Mesendoderm (in vitro differentiated cells): ENCODE data around the gene PDZD8.

Experiments
- DNase-seq: peaks from one replicate; pipeline ENCODE4 v3.0.0; 2013
- H2AK5ac ChIP-seq: 2 replicates; pipeline ENCODE4 v1.6.1; 2013; ENCODE audit warnings: low read length, inconsistent platforms
- H2BK120ac ChIP-seq: 2 replicates; pipeline ENCODE4 v1.6.1; 2013; ENCODE audit warnings: low read depth, mild to moderate bottlenecking, low read length, moderate library complexity, mixed read lengths
- H2BK15ac ChIP-seq: replicated peaks from 2 replicates; pipeline ENCODE4 v1.6.1; 2013; ENCODE audit warnings: low read depth, mild to moderate bottlenecking, moderate library complexity
- H2BK5ac ChIP-seq: 2 replicates; pipeline ENCODE4 v1.6.1; 2013; ENCODE audit warnings: low read length, inconsistent platforms
- H3K18ac ChIP-seq: 2 replicates; pipeline ENCODE4 v1.6.1; 2013; ENCODE audit warnings: mild to moderate bottlenecking, low read length, mixed read lengths
- H3K23ac ChIP-seq: one replicate; pipeline ENCODE4 v1.6.1; 2013; ENCODE audit warnings: low read length
- H3K27ac ChIP-seq: 2 replicates; pipeline ENCODE4 v1.5.1; 2013; ENCODE audit warnings: low read depth, mild to moderate bottlenecking, inconsistent platforms, low read length, moderate library complexity
- H3K27me3 ChIP-seq: 2 replicates; pipeline ENCODE4 v1.6.1; 2013; ENCODE audit warnings: low read length, control low read depth, mild to moderate bottlenecking, inconsistent platforms; ENCODE audit not compliant: insufficient read depth, poor library complexity
- H3K36me3 ChIP-seq: 2 replicates; pipeline ENCODE4 v1.6.1; 2013; ENCODE audit warnings: low read length, inconsistent platforms; ENCODE audit not compliant: control insufficient read depth, insufficient read depth
- H3K4ac ChIP-seq: one replicate; pipeline ENCODE4 v1.6.1; 2013; ENCODE audit warnings: low read depth, mild to moderate bottlenecking, low read length, moderate library complexity
- H3K4me1 ChIP-seq: 2 replicates; pipeline ENCODE4 v1.6.1; 2013; ENCODE audit warnings: low read depth, low read length, inconsistent platforms; ENCODE audit not compliant: control insufficient read depth
- H3K4me2 ChIP-seq: 2 replicates; pipeline ENCODE4 v1.6.1; 2013; ENCODE audit warnings: low read length
- H3K4me3 ChIP-seq: 2 replicates; pipeline ENCODE4 v1.5.1; 2013; ENCODE audit warnings: mild to moderate bottlenecking, low read length
- H3K56ac ChIP-seq: one replicate; pipeline ENCODE4 v1.6.1; 2013; ENCODE audit warnings: low read length
- H3K79me1 ChIP-seq: 2 replicates; pipeline ENCODE4 v1.6.1; 2013; ENCODE audit warnings: low read length, inconsistent platforms
- H3K79me2 ChIP-seq: 2 replicates; pipeline ENCODE4 v1.6.1; 2013; ENCODE audit warnings: mild to moderate bottlenecking, low read length; ENCODE audit not compliant: control insufficient read depth, insufficient read depth
- H3K9ac ChIP-seq: 2 replicates; pipeline ENCODE4 v1.6.1; 2013; ENCODE audit warnings: low read length, inconsistent platforms
- H4K5ac ChIP-seq: one replicate; pipeline ENCODE4 v1.6.1; 2013; ENCODE audit warnings: low read length
- H4K8ac ChIP-seq: one replicate; pipeline ENCODE4 v1.6.1; 2013; ENCODE audit warnings: low read depth, mild to moderate bottlenecking, control low read depth, low read length, moderate library complexity
- WGBS: extraction: QIAGEN DNeasy Blood & Tissue Kit; methylation state at CpG from one replicate; pipeline ENCODE4 v1.1.7; 2013; ENCODE audit warnings: low lambda C conversion rate, missing lambda C conversion rate; ENCODE audit not compliant: insufficient coverage; ENCODE audit errors: extremely low coverage; 5-methylcytosine and 5-hydroxymethylcytosine counted together

Gene PDZD8

DNA sequence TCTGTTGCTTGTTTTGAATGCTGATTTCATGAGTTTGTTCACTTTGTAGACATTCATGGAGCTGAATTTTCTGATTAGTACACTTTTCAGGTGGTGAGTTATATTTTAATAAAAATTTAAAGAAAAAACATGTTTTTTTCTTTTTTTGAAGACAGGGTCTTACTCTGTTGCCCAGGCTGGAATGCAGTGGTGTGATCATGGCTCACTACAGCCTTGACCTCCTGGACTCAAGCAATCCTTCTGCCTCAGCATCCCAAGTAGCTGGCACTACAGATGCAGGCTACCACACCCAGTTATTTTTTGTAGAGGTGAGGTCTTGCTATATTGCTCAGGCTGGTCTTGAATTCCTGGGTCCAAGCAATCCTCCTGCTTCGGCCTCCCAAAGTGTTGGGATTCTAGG is 23.7 kb downstream of the PDZD8 start:
- Histone ChIP-seq H3K36me3 (no peaks in the 10 kb centered on the region), H3K4ac (no peak overlapping the region), H3K9ac (no peak overlapping the region), H2BK5ac (no peak overlapping the region), H3K79me1 (peaks cover 10% of the 10 kb centered on the region), H3K23ac (no peak overlapping the region), H3K4me2 (no peak overlapping the region), H3K56ac (no peak overlapping the region), H4K5ac (no peak overlapping the region), H2BK15ac (no peak overlapping the region), H2AK5ac (no peak overlapping the region), H3K27ac (no peak overlapping the region), H2BK120ac (no peak overlapping the region), H3K18ac (no peak overlapping the region), H3K27me3 (no peaks in the 10 kb centered on the region), H3K4me3 (no peak overlapping the region), H3K79me2 (peaks cover 14% of the 10 kb centered on the region), H3K4me1 (no peaks in the 10 kb centered on the region), H4K8ac (no peak overlapping the region)
- WGBS, result no CpG with 5 or more reads among the region's 1 CpG
- DNase-seq, result no peak

DNA sequence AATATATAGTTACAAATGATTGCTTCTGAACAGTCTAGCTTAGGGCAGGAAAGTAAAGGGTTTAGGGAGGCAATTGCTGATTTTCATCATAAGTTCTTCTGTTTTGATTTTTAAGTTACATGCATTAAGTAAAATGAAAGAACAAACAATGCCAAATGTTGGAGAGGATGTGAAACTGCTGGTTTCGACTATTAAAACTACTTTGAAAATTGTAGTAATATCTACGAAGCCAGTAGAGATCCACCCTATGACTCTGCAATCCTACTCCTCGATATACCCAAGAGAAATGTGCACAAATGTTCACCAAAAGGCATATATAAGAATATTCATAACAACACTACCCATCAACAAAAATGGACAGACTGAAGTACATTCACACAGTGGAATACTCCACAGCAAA is 24.3 kb downstream of the PDZD8 start:
- Histone ChIP-seq H3K56ac (no peak overlapping the region), H2AK5ac (no peak overlapping the region), H3K79me2 (peaks cover 14% of the 10 kb centered on the region), H3K4me2 (no peak overlapping the region), H3K4me3 (no peak overlapping the region), H4K8ac (no peak overlapping the region), H3K23ac (no peak overlapping the region), H3K9ac (no peak overlapping the region), H2BK5ac (no peak overlapping the region), H3K27me3 (no peaks in the 10 kb centered on the region), H4K5ac (no peak overlapping the region), H3K18ac (no peak overlapping the region), H3K36me3 (no peaks in the 10 kb centered on the region), H3K79me1 (peaks cover 10% of the 10 kb centered on the region), H3K4me1 (no peaks in the 10 kb centered on the region), H2BK120ac (no peak overlapping the region), H2BK15ac (no peak overlapping the region), H3K4ac (no peak overlapping the region), H3K27ac (no peak overlapping the region)
- no peak for DNase-seq
- no CpG with 5 or more reads among the region's 3 CpGs for WGBS

DNA sequence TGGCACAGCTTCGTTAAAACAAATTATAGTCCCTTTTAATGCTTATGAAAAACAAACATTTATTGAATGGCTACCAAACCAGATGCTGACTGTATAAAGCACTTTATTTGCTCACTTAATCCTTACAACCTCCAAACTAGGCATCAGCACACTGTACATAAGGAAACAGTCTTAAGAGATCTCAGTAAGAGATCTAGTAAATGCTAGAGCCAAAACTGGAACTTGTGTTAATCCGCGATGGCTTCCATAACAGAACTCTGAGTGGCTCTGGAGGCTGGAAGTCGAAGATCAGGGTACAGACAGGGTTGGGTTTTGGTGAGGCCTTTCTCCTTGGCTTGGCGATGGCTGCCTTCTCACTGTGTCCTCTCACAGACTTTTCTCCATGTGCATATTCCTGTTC is 27.0 kb downstream of the PDZD8 start:
- no peak overlapping the region for H3K9ac ChIP-seq
- no peak overlapping the region for H3K4me2 ChIP-seq
- H2BK5ac ChIP-seq, result no peak overlapping the region
- peaks cover 14% of the 10 kb centered on the region for H3K79me2 ChIP-seq
- no peak for DNase-seq
- no peak overlapping the region for H2BK120ac ChIP-seq
- no peak overlapping the region for H2BK15ac ChIP-seq
- no peak overlapping the region for H3K23ac ChIP-seq
- H3K27me3 ChIP-seq, result no peaks in the 10 kb centered on the region
- WGBS, result no CpG with 5 or more reads among the region's 5 CpGs
- no peak overlapping the region for H4K8ac ChIP-seq
- H3K36me3 ChIP-seq, result no peaks in the 10 kb centered on the region
- peaks cover 10% of the 10 kb centered on the region for H3K79me1 ChIP-seq
- H3K4ac ChIP-seq, result no peak overlapping the region
- peaks cover 7% of the 10 kb centered on the region for H3K4me1 ChIP-seq
- H4K5ac ChIP-seq, result no peak overlapping the region
- H3K27ac ChIP-seq, result no peak overlapping the region
- H3K4me3 ChIP-seq, result no peak overlapping the region
- H2AK5ac ChIP-seq, result no peak overlapping the region
- no peak overlapping the region for H3K18ac ChIP-seq
- H3K56ac ChIP-seq, result no peak overlapping the region

DNA sequence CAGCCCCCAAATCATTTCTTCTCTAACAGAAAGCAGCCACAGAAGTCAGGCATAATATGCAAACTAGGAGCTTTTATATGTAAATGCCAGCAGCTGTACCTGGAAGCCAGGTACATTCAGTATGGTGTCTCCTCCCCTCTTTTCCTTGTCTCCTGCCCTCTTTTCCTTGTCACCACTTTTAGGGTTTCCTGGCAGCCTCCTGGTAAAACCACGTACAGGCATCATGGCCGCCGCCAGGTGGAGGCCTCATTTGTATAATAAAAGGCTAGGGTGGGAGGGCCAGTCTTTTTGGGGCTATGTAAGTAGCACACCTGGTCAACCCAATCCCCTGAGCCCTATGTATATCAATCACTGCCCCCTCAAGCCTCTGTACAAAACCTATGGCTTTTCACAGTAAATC is 28.7 kb downstream of the PDZD8 start:
- H3K27me3 ChIP-seq, result no peaks in the 10 kb centered on the region
- H3K36me3 ChIP-seq, result no peaks in the 10 kb centered on the region
- H2BK15ac ChIP-seq, result no peak overlapping the region
- peaks cover 7% of the 10 kb centered on the region for H3K4me1 ChIP-seq
- H3K79me1 ChIP-seq, result peaks cover 7% of the 10 kb centered on the region
- H2BK5ac ChIP-seq, result no peak overlapping the region
- no peak overlapping the region for H2AK5ac ChIP-seq
- peaks cover 16% of the 10 kb centered on the region for H3K79me2 ChIP-seq
- H4K5ac ChIP-seq, result no peak overlapping the region
- no CpG with 5 or more reads among the region's 3 CpGs for WGBS
- no peak overlapping the region for H4K8ac ChIP-seq
- no peak overlapping the region for H3K23ac ChIP-seq
- H3K4me3 ChIP-seq, result no peak overlapping the region
- H3K4me2 ChIP-seq, result no peak overlapping the region
- peak overlapping the region; percentile 75 for H3K18ac ChIP-seq
- H3K27ac ChIP-seq, result no peak overlapping the region
- peak overlapping the region; percentile 34 for H3K56ac ChIP-seq
- no peak overlapping the region for H3K9ac ChIP-seq
- DNase-seq, result peak; percentile 75
- no peak overlapping the region for H3K4ac ChIP-seq
- no peak overlapping the region for H2BK120ac ChIP-seq

DNA sequence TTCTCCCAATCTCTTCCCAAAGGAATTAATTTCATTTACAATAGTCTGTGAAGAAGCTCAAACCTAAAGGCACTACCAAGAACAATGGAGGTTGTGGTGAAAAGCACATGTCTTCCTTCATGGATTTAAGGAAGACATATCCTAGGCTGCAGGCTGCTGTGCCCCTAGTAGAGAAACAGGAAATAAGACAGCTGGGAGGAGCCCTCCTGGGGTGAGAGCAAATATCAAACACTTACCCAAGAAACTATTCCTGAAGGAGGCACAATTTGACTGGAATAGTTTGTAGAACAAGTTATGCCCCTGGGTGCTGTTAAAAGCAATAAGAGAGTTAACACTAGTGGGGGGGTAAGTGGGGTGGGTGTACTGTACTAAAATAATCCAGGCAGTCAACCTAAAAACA is 30.1 kb downstream of the PDZD8 start:
- DNase-seq, result peak; percentile 84
- no peak overlapping the region for H4K8ac ChIP-seq
- H2BK5ac ChIP-seq, result no peak overlapping the region
- no peaks in the 10 kb centered on the region for H3K27me3 ChIP-seq
- H3K4me1 ChIP-seq, result peaks cover 7% of the 10 kb centered on the region
- H3K4ac ChIP-seq, result no peak overlapping the region
- no peak overlapping the region for H3K23ac ChIP-seq
- H3K27ac ChIP-seq, result peak overlapping the region; percentile 39
- no peak overlapping the region for H2BK120ac ChIP-seq
- peaks cover 11% of the 10 kb centered on the region for H3K79me1 ChIP-seq
- no peaks in the 10 kb centered on the region for H3K36me3 ChIP-seq
- no peak overlapping the region for H3K4me3 ChIP-seq
- H2AK5ac ChIP-seq, result no peak overlapping the region
- no peak overlapping the region for H3K4me2 ChIP-seq
- no peak overlapping the region for H2BK15ac ChIP-seq
- no peak overlapping the region for H4K5ac ChIP-seq
- H3K79me2 ChIP-seq, result peaks cover 19% of the 10 kb centered on the region
- H3K9ac ChIP-seq, result no peak overlapping the region
- H3K18ac ChIP-seq, result peak overlapping the region; percentile 39
- H3K56ac ChIP-seq, result peak overlapping the region; percentile 53

DNA sequence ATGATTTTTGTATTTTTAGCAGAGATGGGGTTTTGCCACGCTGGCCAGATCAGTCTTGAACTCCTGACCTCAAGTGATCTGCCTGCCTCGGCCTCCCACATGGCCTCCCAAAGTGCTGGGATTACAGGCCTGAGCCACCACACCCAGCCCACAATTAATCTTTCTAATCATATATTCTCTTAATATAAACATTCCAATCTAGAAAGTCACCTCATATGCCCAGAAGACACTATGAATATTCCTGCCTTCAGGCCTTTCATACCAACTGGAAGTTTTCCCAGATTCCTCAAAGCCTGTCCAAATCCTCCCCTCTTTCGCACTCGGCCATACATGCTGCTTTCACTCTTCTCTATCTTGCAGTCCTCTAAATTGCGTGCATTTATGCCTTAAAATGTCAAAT is 32.6 kb downstream of the PDZD8 start:
- no peak overlapping the region for H3K23ac ChIP-seq
- no peak overlapping the region for H3K18ac ChIP-seq
- no peak overlapping the region for H2BK120ac ChIP-seq
- no CpG with 5 or more reads among the region's 5 CpGs for WGBS
- no peak overlapping the region for H3K56ac ChIP-seq
- peaks cover 9% of the 10 kb centered on the region for H3K79me1 ChIP-seq
- no peak overlapping the region for H4K8ac ChIP-seq
- H3K4ac ChIP-seq, result no peak overlapping the region
- no peak overlapping the region for H2AK5ac ChIP-seq
- no peak overlapping the region for H2BK5ac ChIP-seq
- H3K36me3 ChIP-seq, result no peaks in the 10 kb centered on the region
- H3K9ac ChIP-seq, result no peak overlapping the region
- H3K4me1 ChIP-seq, result peaks cover 7% of the 10 kb centered on the region
- H3K4me2 ChIP-seq, result no peak overlapping the region
- peaks cover 10% of the 10 kb centered on the region for H3K79me2 ChIP-seq
- no peaks in the 10 kb centered on the region for H3K27me3 ChIP-seq
- H2BK15ac ChIP-seq, result no peak overlapping the region
- H3K4me3 ChIP-seq, result no peak overlapping the region
- no peak overlapping the region for H3K27ac ChIP-seq
- no peak for DNase-seq
- H4K5ac ChIP-seq, result no peak overlapping the region
